GM12878 (cell line): Measurements from ENCODE around the gene VTI1A. TPM values are rescaled to one million over a fixed set of nuclear protein-coding genes. Genes with fewer than 3 reads are reported as not detected.

Experiments
- ATAC-seq: fragments of 200-7000 bp; cut with Tn5 transposase; 3 replicates; pipeline ENCODE4 v1.9.1; 2020; ENCODE audit warnings: mild to moderate bottlenecking, moderate library complexity
- BruUV-seq: library from RNA; stranded (reverse); fragments of 400-500 nt; replicated peaks from 2 replicates; lab custom pipeline; 2021; lab: Mats Ljungman, UMichigan
- CTCF ChIA-PET: fragments of 300-600 bp; sonication (Branson Sonifier 250); formaldehyde crosslinking; extraction: SDS; loops from one replicate; lab custom pipeline; 2021; ENCODE audit warnings: inconsistent platforms; lab: Yijun Ruan, JAX
- POLR2A ChIA-PET: fragments of 350-600 bp; formaldehyde crosslinking; extraction: SDS; loops from one replicate; lab custom pipeline; 2021; ENCODE audit warnings: inconsistent platforms; lab: Charles Lee
- RAD21 ChIA-PET: fragments of 300-600 bp; sonication (Branson Sonifier 250); formaldehyde crosslinking; loops from one replicate; lab custom pipeline; 2023; ENCODE audit warnings: antibody characterized with exemption; ENCODE audit not compliant: unreplicated experiment; lab: Charles Lee
- SMC1A ChIA-PET: fragments of 300-600 bp; sonication (Branson Sonifier 250); formaldehyde crosslinking; loops from one replicate; lab custom pipeline; 2023; ENCODE audit not compliant: unreplicated experiment, uncharacterized antibody; lab: Charles Lee
- DNase-seq: peaks from one replicate; pipeline ENCODE4 v3.0.0-alpha.2; 2011; ENCODE audit warnings: low read depth, low spot score
- FAIRE-seq: peaks from 3 replicates; lab custom pipeline; 2011; peaks lifted over from hg19 to GRCh38; lab: Jason Lieb, UNC
- H2AFZ ChIP-seq: 2 replicates; pipeline ENCODE4 v1.6.0; 2011; ENCODE audit warnings: low read depth, low read length, control low read depth; ENCODE audit not compliant: control insufficient read depth
- H3K27ac ChIP-seq: 2 replicates; pipeline ENCODE4 v1.5.1; 2011; ENCODE audit warnings: control low read depth; ENCODE audit not compliant: control insufficient read depth, insufficient read depth
- H3K27me3 ChIP-seq, 2 experiments: replicated peaks in 1 of 2; 2 replicates each; pipeline versions ENCODE4 v1.6.0 to v1.6.1; 2011; ENCODE audit warnings: low read length in 1 of 2; ENCODE audit not compliant: control insufficient read depth in 2 of 2, insufficient read depth in 2 of 2
- H3K36me3 ChIP-seq, 2 experiments: 2 replicates each; pipeline ENCODE4 v1.5.1; 2011; ENCODE audit warnings: low read length in 1 of 2; ENCODE audit not compliant: control insufficient read depth in 2 of 2, insufficient read depth in 2 of 2
- H3K4me1 ChIP-seq: 2 replicates; pipeline ENCODE4 v1.6.1; 2011; ENCODE audit warnings: mild to moderate bottlenecking, low read length, moderate library complexity, mixed read lengths; ENCODE audit not compliant: control insufficient read depth, insufficient read depth
- H3K4me2 ChIP-seq: 2 replicates; pipeline ENCODE4 v1.6.0; 2011; ENCODE audit warnings: control low read depth; ENCODE audit not compliant: control insufficient read depth, insufficient read depth
- H3K4me3 ChIP-seq: fragments of 200-600 bp; sonication (generic); 2 replicates; pipeline ENCODE4 v1.5.1; 2016
- H3K79me2 ChIP-seq: 2 replicates; pipeline ENCODE4 v1.6.0; 2011; ENCODE audit warnings: low read length; ENCODE audit not compliant: control insufficient read depth, insufficient read depth
- H3K9ac ChIP-seq: 2 replicates; pipeline ENCODE4 v1.8.0; 2011; ENCODE audit warnings: low read length, control low read depth, mixed read lengths; ENCODE audit not compliant: control insufficient read depth, insufficient read depth
- H3K9me3 ChIP-seq: replicated peaks from 3 replicates; pipeline ENCODE4 v1.5.1; 2011; ENCODE audit warnings: mild to moderate bottlenecking, low read length; ENCODE audit not compliant: control insufficient read depth, insufficient read depth
- H4K20me1 ChIP-seq: 2 replicates; pipeline ENCODE4 v1.6.0; 2011; ENCODE audit not compliant: control insufficient read depth, insufficient read depth
- BACH1 ChIP-seq: fragments of 450-650 bp; IDR thresholded peaks from 2 replicates; pipeline ENCODE4 v1.6.1; 2017; ENCODE audit warnings: mild to moderate bottlenecking, borderline replicate concordance
- BHLHE40 ChIP-seq, 2 experiments: fragments of 450-650 bp in 1 of 2; IDR thresholded peaks; 2 replicates each; pipeline ENCODE4 v1.6.1; 2011 to 2017; ENCODE audit warnings: low read depth in 2 of 2, borderline replicate concordance in 1 of 2, improper control_type of control experiment in 1 of 2, low read length in 1 of 2, mild to moderate bottlenecking in 1 of 2
- CEBPB ChIP-seq, 2 experiments: fragments of 150-350 bp in 1 of 2; IDR thresholded peaks; 2 replicates each; pipeline ENCODE4 v1.6.1; 2012 to 2014; ENCODE audit warnings: low read depth in 2 of 2, low read length in 2 of 2, borderline replicate concordance in 1 of 2, inconsistent platforms in 1 of 2
- CHD1 ChIP-seq: IDR thresholded peaks from 2 replicates; pipeline ENCODE4 v1.6.1; 2012; ENCODE audit warnings: low read depth, low read length, improper control_type of control experiment
- CHD2 ChIP-seq: IDR thresholded peaks from 2 replicates; pipeline ENCODE4 v1.6.1; 2011; ENCODE audit warnings: low read depth, low read length, improper control_type of control experiment, borderline replicate concordance
- EP300 ChIP-seq, 2 experiments: fragments of 150-350 bp in 1 of 2; IDR thresholded peaks; 2 replicates each; pipeline ENCODE4 v1.6.1; 2011 to 2012; ENCODE audit warnings: low read depth in 2 of 2, low read length in 2 of 2, borderline replicate concordance in 1 of 2, improper control_type of control experiment in 1 of 2, inconsistent platforms in 1 of 2; ENCODE audit not compliant: control insufficient read depth in 1 of 2
- IKZF1 ChIP-seq: fragments of 450-650 bp; conservative IDR thresholded peaks from 2 replicates; pipeline ENCODE4 v1.6.1; 2017; ENCODE audit warnings: antibody characterized with exemption, mild to moderate bottlenecking
- KLF5 ChIP-seq: fragments of 450-650 bp; IDR thresholded peaks from 2 replicates; pipeline ENCODE4 v1.6.1; 2014; ENCODE audit warnings: mild to moderate bottlenecking; ENCODE audit not compliant: partially characterized antibody
- NFIC ChIP-seq: IDR thresholded peaks from 2 replicates; pipeline ENCODE4 v1.6.1; 2012; ENCODE audit warnings: low read depth, mild to moderate bottlenecking, inconsistent platforms, low read length, moderate library complexity
- NFYA ChIP-seq: IDR thresholded peaks from 2 replicates; pipeline ENCODE4 v1.6.1; 2011; ENCODE audit warnings: low read depth, mild to moderate bottlenecking, low read length, improper control_type of control experiment, borderline replicate concordance
- POLR2AphosphoS2 ChIP-seq: IDR thresholded peaks from 2 replicates; pipeline ENCODE4 v1.6.1; 2011; ENCODE audit warnings: low read depth, mild to moderate bottlenecking, low read length, improper control_type of control experiment, moderate library complexity
- SUPT20H ChIP-seq: IDR thresholded peaks from 2 replicates; pipeline ENCODE4 v1.6.1; 2011; ENCODE audit warnings: low read depth, mild to moderate bottlenecking, low read length, moderate library complexity, borderline replicate concordance; ENCODE audit not compliant: control insufficient read depth
- TARDBP ChIP-seq: IDR thresholded peaks from 2 replicates; pipeline ENCODE4 v1.6.1; 2016; ENCODE audit warnings: borderline replicate concordance
- ZSCAN29 ChIP-seq: fragments of 450-650 bp; IDR thresholded peaks from 2 replicates; pipeline ENCODE4 v1.6.1; 2017; ENCODE audit warnings: mild to moderate bottlenecking, moderate library complexity
- WGBS: methylation state at CpG from one replicate; pipeline ENCODE4 v1.1.6; 2016; ENCODE audit warnings: low lambda C conversion rate; ENCODE audit not compliant: insufficient replicate concordance, insufficient coverage; ENCODE audit errors: missing lambda C conversion rate; 5-methylcytosine and 5-hydroxymethylcytosine counted together
- in situ Hi-C: fragments of 300-500 bp; cut with MboI; formaldehyde crosslinking; loops from 9 replicates; pipeline ENCODE4 v1.14.3; 2018; ENCODE audit warnings: mixed read lengths
- intact Hi-C: fragments of 100-400 bp; cut with micrococcal nuclease; formaldehyde crosslinking; loops from one replicate; pipeline ENCODE4 v1.14.2; 2022; ENCODE audit not compliant: unreplicated experiment
- polyA plus RNA-seq, 11 experiments: library from polyadenylated mRNA; depleted of rRNA in 4 of 11; unstranded in 6 of 11; stranded (reverse) in 5 of 11; fragments of >200 nt; fragmentation: Nextera tagmentation in 4 of 11; fragmentation: Illumina TruSeq in 1 of 11; extraction: Ambion mirVana in 4 of 11; extraction: Trizol in 1 of 11; gene quantifications; 1 replicate in 1 of 11; 2 replicates in 10 of 11; pipeline versions ENCODE4 v1.2.1 to v1.2.3, GENCODE V29; 2011 to 2016; ENCODE audit warnings: inconsistent platforms in 2 of 11, missing spikeins in 2 of 11, low read depth in 1 of 11
- total RNA-seq, 4 experiments: library from RNA; depleted of rRNA in 3 of 4; stranded (reverse); fragments of >200 nt in 3 of 4; fragmentation: Illumina TruSeq in 1 of 4; extraction: Trizol in 1 of 4; gene quantifications; 2 replicates each; pipeline versions ENCODE4 v1.2.1 to v1.2.3, GENCODE V29; 2013 to 2021
- TF ChIP-seq, protein P1 (sequence below): fragments of 450-650 bp; formaldehyde crosslinking; IDR thresholded peaks from 2 replicates; pipeline ENCODE4 v1.4.0; 2022; ENCODE audit warnings: mild to moderate bottlenecking, moderate library complexity
- TF ChIP-seq, protein P2 (sequence below): IDR thresholded peaks from 2 replicates; pipeline ENCODE4 v1.6.1; 2011; ENCODE audit warnings: low read depth, mild to moderate bottlenecking, low read length, moderate library complexity, borderline replicate concordance; ENCODE audit errors: extremely low read depth

Gene VTI1A
- total and polyA plus RNA-seq, 10 of the 15 experiments (the other 5 are each of a cell fraction or from before 2014, with no cell fraction given) = 12.4 to 43.2 (median 27.5) TPM

DNA sequence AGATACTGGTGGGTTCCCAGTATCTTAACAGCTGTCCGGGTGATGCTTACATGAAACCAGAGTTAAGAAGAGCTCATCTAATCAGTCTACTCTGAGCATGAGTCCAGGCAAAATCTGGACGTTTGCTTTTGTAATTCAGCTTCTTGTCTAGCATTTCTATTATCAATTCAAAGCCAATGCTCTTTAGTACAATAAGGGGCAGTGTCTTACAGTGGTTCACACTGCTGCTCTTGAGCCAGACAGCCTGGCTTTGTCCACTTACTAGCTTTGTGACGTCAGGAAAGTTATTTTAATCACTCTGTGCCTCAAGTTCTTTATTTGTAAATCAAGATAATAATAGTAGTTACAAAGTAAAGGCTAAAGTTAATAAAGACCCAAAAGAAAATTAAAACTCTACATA is 275.7 kb downstream of the VTI1A start:
- Histone ChIP-seq H3K4me2 (no peak overlapping the region), H3K36me3 (no peaks in the 10 kb centered on the region), H3K4me3 (no peak overlapping the region), H3K9ac (no peak overlapping the region), H4K20me1 (no peaks in the 10 kb centered on the region), H3K79me2 (no peaks in the 10 kb centered on the region), H3K4me1 (no peaks in the 10 kb centered on the region), H3K27ac (no peak overlapping the region), H3K27me3 (no peaks in the 10 kb centered on the region), H3K9me3 (no peaks in the 10 kb centered on the region), H2AFZ (no peak overlapping the region)
- in situ Hi-C loops = loop anchor here (10.0 kb wide), 1 partner anchor 662 kb away; no protein-coding TSS in a partner anchor
- 67% methylated on average over 3 of the region's 3 CpGs for WGBS
- CTCF ChIA-PET = interaction anchor here (0.8 to 3.4 kb wide), 11 partner anchors 12 to 662 kb away, joined by 3 to 8 read pairs (median 3); no protein-coding TSS in a partner anchor
- BruUV-seq = no TSS peak
- DNase-seq = no peak
- FAIRE-seq = no peak
- SMC1A ChIA-PET = interaction anchor here (0.7 to 0.9 kb wide), 3 partner anchors 8 to 369 kb away, joined by 3 read pairs; no protein-coding TSS in a partner anchor
- intact Hi-C loops = loop anchor here (5.0 to 10.0 kb wide), 5 partner anchors 332 to 842 kb away; no protein-coding TSS in a partner anchor
- ATAC-seq = no peak
- RAD21 ChIA-PET = interaction anchor here (1.3 kb wide), 1 partner anchor 662 kb away, joined by 3 read pairs; no protein-coding TSS in a partner anchor
- TF ChIP-seq TARDBP = no peak
- TF ChIP-seq, protein P1, sequence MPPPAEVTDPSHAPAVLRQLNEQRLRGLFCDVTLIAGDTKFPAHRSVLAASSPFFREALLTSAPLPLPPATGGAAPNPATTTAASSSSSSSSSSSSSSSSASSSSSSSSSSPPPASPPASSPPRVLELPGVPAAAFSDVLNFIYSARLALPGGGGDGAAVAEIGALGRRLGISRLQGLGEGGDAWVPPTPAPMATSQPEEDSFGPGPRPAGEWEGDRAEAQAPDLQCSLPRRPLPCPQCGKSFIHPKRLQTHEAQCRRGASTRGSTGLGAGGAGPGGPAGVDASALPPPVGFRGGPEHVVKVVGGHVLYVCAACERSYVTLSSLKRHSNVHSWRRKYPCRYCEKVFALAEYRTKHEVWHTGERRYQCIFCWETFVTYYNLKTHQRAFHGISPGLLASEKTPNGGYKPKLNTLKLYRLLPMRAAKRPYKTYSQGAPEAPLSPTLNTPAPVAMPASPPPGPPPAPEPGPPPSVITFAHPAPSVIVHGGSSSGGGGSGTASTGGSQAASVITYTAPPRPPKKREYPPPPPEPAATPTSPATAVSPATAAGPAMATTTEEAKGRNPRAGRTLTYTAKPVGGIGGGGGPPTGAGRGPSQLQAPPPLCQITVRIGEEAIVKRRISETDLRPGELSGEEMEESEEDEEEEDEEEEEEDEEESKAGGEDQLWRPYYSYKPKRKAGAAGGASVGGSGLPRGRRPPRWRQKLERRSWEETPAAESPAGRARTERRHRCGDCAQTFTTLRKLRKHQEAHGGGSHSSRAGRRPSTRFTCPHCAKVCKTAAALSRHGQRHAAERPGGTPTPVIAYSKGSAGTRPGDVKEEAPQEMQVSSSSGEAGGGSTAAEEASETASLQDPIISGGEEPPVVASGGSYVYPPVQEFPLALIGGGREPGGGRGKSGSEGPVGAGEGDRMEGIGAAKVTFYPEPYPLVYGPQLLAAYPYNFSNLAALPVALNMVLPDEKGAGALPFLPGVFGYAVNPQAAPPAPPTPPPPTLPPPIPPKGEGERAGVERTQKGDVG (CRISPR knock-in tag) = no peak
- no peak for TF ChIP-seq KLF5
- TF ChIP-seq CHD2 = no peak
- no peak for TF ChIP-seq NFYA
- TF ChIP-seq SUPT20H = no peak
- TF ChIP-seq NFIC = no peak
- no peak for TF ChIP-seq POLR2AphosphoS2
- no peak for TF ChIP-seq CEBPB (IDR thresholded peaks at IDR 0.05; ENCODE audit: borderline replicate concordance in 1 of 2, low read depth in 2 of 2, low read length in 2 of 2)
- TF ChIP-seq CHD1 = no peak
- TF ChIP-seq EP300 (IDR thresholded peaks at IDR 0.05; ENCODE audit: borderline replicate concordance in 1 of 2, control insufficient read depth in 1 of 2, low read depth in 2 of 2, low read length in 2 of 2) = no peak
- TF ChIP-seq, protein P2, sequence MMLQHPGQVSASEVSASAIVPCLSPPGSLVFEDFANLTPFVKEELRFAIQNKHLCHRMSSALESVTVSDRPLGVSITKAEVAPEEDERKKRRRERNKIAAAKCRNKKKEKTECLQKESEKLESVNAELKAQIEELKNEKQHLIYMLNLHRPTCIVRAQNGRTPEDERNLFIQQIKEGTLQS = no peak
- TF ChIP-seq ZSCAN29 = no peak
- TF ChIP-seq IKZF1 = no peak
- no peak for TF ChIP-seq BHLHE40 (IDR thresholded peaks at IDR 0.05; ENCODE audit: borderline replicate concordance in 1 of 2, low read depth in 2 of 2, low read length in 1 of 2)
- no peak for TF ChIP-seq BACH1
- POLR2A ChIA-PET = no interaction called here
